Ascending aorta (tissue), 2 donors: Measurements from ENCODE around the gene SLCO3A1. TPM values are rescaled to one million over a fixed set of nuclear protein-coding genes. Genes with fewer than 3 reads are reported as not detected.
A peak's percentile ranks its signal among the peaks of the same experiment; 100 is the strongest.

ENCODE experiments used
- DNase-seq, 2 donors: peaks; one replicate each; pipeline ENCODE4 v3.0.0-alpha.2; 2019; ENCODE audit warnings: low spot score in 2 of 2
- H3K27ac ChIP-seq, 2 donors: fragments of 200-600 bp; sonication (generic); one replicate each; pipeline ENCODE4 v1.5.1; 2016 to 2017; ENCODE audit warnings: mild to moderate bottlenecking in 1 of 2
- H3K27me3 ChIP-seq: fragments of 200-600 bp; sonication (generic); one replicate; pipeline ENCODE4 v1.5.1; 2017
- H3K36me3 ChIP-seq, 2 donors: fragments of 200-600 bp; sonication (generic); one replicate each; pipeline ENCODE4 v1.5.1; 2016
- H3K4me1 ChIP-seq, 2 donors: fragments of 200-600 bp; sonication (generic); one replicate each; pipeline ENCODE4 v1.5.1; 2016 to 2017; ENCODE audit warnings: mild to moderate bottlenecking in 1 of 2
- H3K4me3 ChIP-seq, 2 donors: fragments of 200-600 bp; sonication (generic); one replicate each; pipeline ENCODE4 v1.5.1; 2016 to 2017; ENCODE audit warnings: mild to moderate bottlenecking in 1 of 2
- H3K9me3 ChIP-seq, 2 donors: fragments of 200-600 bp; sonication (generic); one replicate each; pipeline ENCODE4 v1.5.1; 2016
- CTCF ChIP-seq, 3 experiments: fragments of 200-600 bp in 2 of 3; fragments of 450-650 bp in 1 of 3; sonication (generic) in 2 of 3; IDR thresholded peaks; one replicate each; pipeline ENCODE4 v1.5.1; 2016 to 2019; ENCODE audit warnings: antibody characterized with exemption in 3 of 3, mild to moderate bottlenecking in 1 of 3, moderate library complexity in 1 of 3
- intact Hi-C: fragments of 100-400 bp; cut with DNase I; formaldehyde crosslinking; loops from one replicate; pipeline ENCODE4 v1.15.1; 2023
- total RNA-seq: library from RNA; depleted of rRNA; stranded (reverse); fragments of >200 nt; gene quantifications from one replicate; pipeline ENCODE4 v1.1.0, GENCODE V29; 2016

SLCO3A1 gene
- total RNA-seq, 1 donor from 2014 or later = 53.2 TPM

GRCh38 chr15:91970142-91970541 is 116.6 kb downstream of the SLCO3A1 start:
- no peaks in the 10 kb centered on the region for H3K9me3 ChIP-seq
- no peaks in the 10 kb centered on the region for H3K27me3 ChIP-seq
- TF ChIP-seq CTCF (IDR thresholded peaks at IDR 0.05) = no peak
- no peaks in the 10 kb centered on the region for H3K36me3 ChIP-seq
- intact Hi-C loops = no loop called here
- H3K27ac ChIP-seq = peak overlapping the region; percentile 35 to 62
- peaks cover 15 to 49% of the 10 kb centered on the region in 2 donors for H3K4me1 ChIP-seq
- H3K4me3 ChIP-seq = no peak overlapping the region
- DNase-seq = peak in 1 of 2 donors; percentile 85

- H3K27ac ChIP-seq = no peak overlapping the region
- H3K9me3 ChIP-seq = no peaks in the 10 kb centered on the region
- no peaks in the 10 kb centered on the region for H3K27me3 ChIP-seq
- TF ChIP-seq CTCF (IDR thresholded peaks at IDR 0.05) = no peak
- H3K4me1 ChIP-seq = peaks cover 12 to 26% of the 10 kb centered on the region in 2 donors
- H3K4me3 ChIP-seq = no peak overlapping the region
- intact Hi-C loops = no loop called here
- H3K36me3 ChIP-seq = no peaks in the 10 kb centered on the region
- no peak for DNase-seq
Measured at GRCh38 chr15:91973481-91973880, 120.0 kb downstream of the SLCO3A1 start.

GRCh38 chr15:91974321-91974720 is 120.8 kb downstream of the SLCO3A1 start:
- Histone ChIP-seq H3K4me1 (peaks cover 11 to 22% of the 10 kb centered on the region in 2 donors), H3K27me3 (no peaks in the 10 kb centered on the region), H3K27ac (no peak overlapping the region), H3K36me3 (no peaks in the 10 kb centered on the region), H3K9me3 (no peaks in the 10 kb centered on the region), H3K4me3 (no peak overlapping the region)
- no peak for DNase-seq
- no peak for TF ChIP-seq CTCF (IDR thresholded peaks at IDR 0.05)
- intact Hi-C loops = no loop called here

GRCh38 chr15:91975241-91975978 is 121.9 kb downstream of the SLCO3A1 start:
- no peaks in the 10 kb centered on the region for H3K36me3 ChIP-seq
- no peak for DNase-seq
- no peak overlapping the region for H3K4me3 ChIP-seq
- H3K9me3 ChIP-seq = no peaks in the 10 kb centered on the region
- H3K27ac ChIP-seq = no peak overlapping the region
- H3K4me1 ChIP-seq = peaks cover 7 to 22% of the 10 kb centered on the region in 2 donors
- intact Hi-C loops = no loop called here
- TF ChIP-seq CTCF (IDR thresholded peaks at IDR 0.05) = no peak
- no peaks in the 10 kb centered on the region for H3K27me3 ChIP-seq

- Histone ChIP-seq H3K36me3 (no peaks in the 10 kb centered on the region), H3K4me1 (peaks cover 10 to 35% of the 10 kb centered on the region in 2 donors), H3K27ac (no peak overlapping the region), H3K9me3 (no peaks in the 10 kb centered on the region), H3K4me3 (no peak overlapping the region), H3K27me3 (no peaks in the 10 kb centered on the region)
- intact Hi-C loops = no loop called here
- DNase-seq = no peak
- no peak for TF ChIP-seq CTCF (IDR thresholded peaks at IDR 0.05)
Measured at GRCh38 chr15:91976966-91977365, 123.5 kb downstream of the SLCO3A1 start.
